ENCODE data around the gene CTNND2. TPM values are rescaled to one million over a fixed set of nuclear protein-coding genes. Genes with fewer than 3 reads are reported as not detected.

CTNND2 gene
- total RNA-seq, 1 donor from 2014 or later: 143 TPM

GRCh38 chr5:11046160-11046559, 858.1 kb downstream of the CTNND2 start:
- peaks cover under 1% of the 10 kb centered on the region for H3K4me1 Mint-ChIP-seq (ENCODE audit: low read depth)
- H3K27ac Mint-ChIP-seq: no peak overlapping the region
- no peak for TF ChIP-seq CTCF (IDR thresholded peaks at IDR 0.05; ENCODE audit: unreplicated experiment)
- H3K4me3 Mint-ChIP-seq (ENCODE audit: low read depth): no peak overlapping the region
- H3K27me3 Mint-ChIP-seq: no peaks in the 10 kb centered on the region
- no peak for DNase-seq (ENCODE audit: low spot score, unreplicated experiment)
- peaks cover 5% of the 10 kb centered on the region for H3K36me3 Mint-ChIP-seq (ENCODE audit: insufficient read depth)
- no peaks in the 10 kb centered on the region for H3K9me3 Mint-ChIP-seq (ENCODE audit: low read depth)

- Mint-ChIP-seq H3K36me3 (ENCODE audit: insufficient read depth) (peaks cover 5% of the 10 kb centered on the region), H3K27me3 (no peaks in the 10 kb centered on the region), H3K27ac (no peak overlapping the region), H3K4me3 (ENCODE audit: low read depth) (no peak overlapping the region), H3K4me1 (ENCODE audit: low read depth) (peaks cover 3% of the 10 kb centered on the region), H3K9me3 (ENCODE audit: low read depth) (no peaks in the 10 kb centered on the region)
- no peak for DNase-seq (ENCODE audit: low spot score, unreplicated experiment)
- TF ChIP-seq CTCF (IDR thresholded peaks at IDR 0.05; ENCODE audit: unreplicated experiment): no peak
These were observed 858.8 kb downstream of the CTNND2 start for GRCh38 chr5:11045411-11045810.

GRCh38 chr5:11044581-11044980, 859.7 kb downstream of the CTNND2 start:
- Mint-ChIP-seq H3K27me3 (no peaks in the 10 kb centered on the region), H3K4me1 (ENCODE audit: low read depth) (peaks cover 3% of the 10 kb centered on the region), H3K9me3 (ENCODE audit: low read depth) (no peaks in the 10 kb centered on the region), H3K36me3 (ENCODE audit: insufficient read depth) (peaks cover 3% of the 10 kb centered on the region), H3K4me3 (ENCODE audit: low read depth) (no peak overlapping the region), H3K27ac (no peak overlapping the region)
- DNase-seq (ENCODE audit: low spot score, unreplicated experiment): no peak
- TF ChIP-seq CTCF (IDR thresholded peaks at IDR 0.05; ENCODE audit: unreplicated experiment): no peak

GRCh38 chr5:11043881-11044280, 860.4 kb downstream of the CTNND2 start:
- Mint-ChIP-seq H3K27me3 (no peaks in the 10 kb centered on the region), H3K4me1 (ENCODE audit: low read depth) (peaks cover 3% of the 10 kb centered on the region), H3K4me3 (ENCODE audit: low read depth) (no peak overlapping the region), H3K9me3 (ENCODE audit: low read depth) (no peaks in the 10 kb centered on the region), H3K36me3 (ENCODE audit: insufficient read depth) (peaks cover 3% of the 10 kb centered on the region), H3K27ac (no peak overlapping the region)
- no peak for TF ChIP-seq CTCF (IDR thresholded peaks at IDR 0.05; ENCODE audit: unreplicated experiment)
- no peak for DNase-seq (ENCODE audit: low spot score, unreplicated experiment)

GRCh38 chr5:11040345-11040744, 863.9 kb downstream of the CTNND2 start:
- no peak for DNase-seq (ENCODE audit: low spot score, unreplicated experiment)
- Mint-ChIP-seq H3K4me1 (ENCODE audit: low read depth) (peaks cover 3% of the 10 kb centered on the region), H3K9me3 (ENCODE audit: low read depth) (no peaks in the 10 kb centered on the region), H3K27ac (no peak overlapping the region), H3K27me3 (no peaks in the 10 kb centered on the region), H3K4me3 (ENCODE audit: low read depth) (no peak overlapping the region), H3K36me3 (ENCODE audit: insufficient read depth) (no peaks in the 10 kb centered on the region)
- no peak for TF ChIP-seq CTCF (IDR thresholded peaks at IDR 0.05; ENCODE audit: unreplicated experiment)

Measured in progenitor cell of endocrine pancreas (in vitro differentiated cells).